SK-N-MC (cell line): ENCODE data around the gene RNF13.

Experiments used
- EZH2 ChIP-seq: fragments of 200-600 bp; sonication (generic); IDR thresholded peaks from one replicate; pipeline ENCODE4 v1.6.1; 2017; ENCODE audit warnings: antibody characterized with exemption
- POLR2AphosphoS5 ChIP-seq: IDR thresholded peaks from 2 replicates; pipeline ENCODE4 v1.6.1; 2012; ENCODE audit warnings: mild to moderate bottlenecking, low read depth, low read length, borderline replicate concordance

DNA sequence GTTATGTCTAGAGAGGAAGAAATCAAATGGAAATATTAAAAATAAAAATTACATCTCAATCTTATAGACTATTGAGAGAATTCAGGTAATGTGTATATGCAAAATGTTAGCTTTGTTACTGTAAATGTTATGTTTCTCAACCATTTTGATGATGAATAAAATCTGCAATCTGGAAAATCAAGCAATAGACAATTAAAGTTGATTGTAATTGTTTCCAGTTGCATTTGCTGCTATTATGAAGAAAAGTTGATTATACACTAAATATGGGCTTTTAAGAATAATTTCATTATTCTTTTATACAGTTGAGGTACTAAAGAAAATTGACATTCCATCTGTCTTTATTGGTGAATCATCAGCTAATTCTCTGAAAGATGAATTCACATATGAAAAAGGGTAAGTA is 88.8 kb downstream of the RNF13 start:
- TF ChIP-seq POLR2AphosphoS5 = no peak
- no peak for TF ChIP-seq EZH2
